Vagina (tissue), 2 donors: ENCODE data around the gene NFATC3.

Experiments
- CTCF ChIP-seq, 3 experiments: fragments of 450-650 bp in 2 of 3; fragments of 200-600 bp in 1 of 3; sonication (generic) in 1 of 3; IDR thresholded peaks; one replicate each; pipeline ENCODE4 v1.5.1; 2017 to 2019; ENCODE audit warnings: antibody characterized with exemption in 3 of 3, mild to moderate bottlenecking in 2 of 3, moderate library complexity in 2 of 3
- POLR2A ChIP-seq, 2 donors: fragments of 450-650 bp; IDR thresholded peaks; one replicate each; pipeline ENCODE4 v1.6.1; 2017; ENCODE audit warnings: antibody characterized with exemption in 2 of 2, mild to moderate bottlenecking in 2 of 2, moderate library complexity in 2 of 2

DNA sequence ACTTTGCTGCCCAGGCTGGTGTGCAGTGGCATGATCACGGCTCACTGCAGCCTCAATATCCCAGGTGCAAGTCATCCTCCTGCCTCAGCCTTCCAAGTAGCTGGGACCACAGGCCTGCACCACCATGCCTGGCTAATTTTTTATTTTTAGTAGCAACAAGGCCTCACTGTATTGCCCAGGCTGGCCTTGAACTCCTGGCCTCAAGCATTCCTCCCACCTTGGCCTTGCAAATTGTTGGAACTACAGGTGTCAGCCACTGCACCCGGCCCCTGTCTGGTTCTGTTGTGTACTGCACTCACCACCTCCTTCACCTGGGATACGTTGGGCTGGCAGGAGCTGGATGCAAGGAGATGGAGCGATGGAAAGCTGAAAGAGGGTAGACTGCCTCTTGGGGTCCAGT lies 168.6 kb downstream of the NFATC3 start:
- TF ChIP-seq CTCF (IDR thresholded peaks at IDR 0.05) = no peak
- TF ChIP-seq POLR2A (IDR thresholded peaks at IDR 0.05) = no peak
